HepG2 (cell line): ENCODE results near the gene OR10P1.

Experiments used
- CREB1 ChIP-seq, 2 experiments: fragments of 450-650 bp in 1 of 2; IDR thresholded peaks; 2 replicates each; pipeline ENCODE4 v1.6.1; 2016 to 2017; ENCODE audit warnings: control low read depth in 1 of 2, mild to moderate bottlenecking in 1 of 2, missing compliant biosample characterization in 1 of 2, missing genetic modification characterization in 1 of 2
- KLF13 ChIP-seq: sonication (generic); formaldehyde crosslinking; IDR thresholded peaks from 2 replicates; pipeline ENCODE4 v1.4.0; 2020; ENCODE audit warnings: mild to moderate bottlenecking, missing genetic modification reagents
- KLF16 ChIP-seq, 2 experiments: sonication (generic) in 1 of 2; formaldehyde crosslinking in 1 of 2; IDR thresholded peaks; 2 replicates each; pipeline versions ENCODE4 v1.6.1 to v1.8.0; 2016 to 2023; ENCODE audit warnings: missing genetic modification reagents in 2 of 2, missing compliant biosample characterization in 1 of 2
- NFE2L2 ChIP-seq: fragments of 150-350 bp; IDR thresholded peaks from 2 replicates; pipeline ENCODE4 v1.6.1; 2014; ENCODE audit warnings: low read length
- TBX2 ChIP-seq: sonication (generic); formaldehyde crosslinking; IDR thresholded peaks from 2 replicates; pipeline ENCODE4 v1.5.0; 2020; ENCODE audit warnings: missing genetic modification reagents, mild to moderate bottlenecking, borderline replicate concordance
- TP53 ChIP-seq: sonication (generic); formaldehyde crosslinking; conservative IDR thresholded peaks from 2 replicates; pipeline ENCODE4 v1.4.0; 2020; ENCODE audit warnings: missing genetic modification reagents
- ZNF562 ChIP-seq: sonication (generic); formaldehyde crosslinking; IDR thresholded peaks from 2 replicates; pipeline ENCODE4 v1.8.0; 2022; ENCODE audit warnings: missing genetic modification reagents, borderline replicate concordance
- ZNF792 ChIP-seq: IDR thresholded peaks from 2 replicates; pipeline ENCODE4 v1.6.1; 2016
- TF ChIP-seq, protein P1 (sequence below): sonication (generic); formaldehyde crosslinking; IDR thresholded peaks from 2 replicates; pipeline ENCODE4 v1.4.0; 2020; ENCODE audit warnings: missing genetic modification reagents, borderline replicate concordance
- TF ChIP-seq, protein P2 (sequence below): sonication (generic); IDR thresholded peaks from 2 replicates; pipeline ENCODE4 v1.6.1; 2016; ENCODE audit warnings: low read depth, borderline replicate concordance
- TF ChIP-seq, protein P3 (sequence below): sonication (generic); formaldehyde crosslinking; IDR thresholded peaks from 2 replicates; pipeline ENCODE4 v1.5.0; 2020; ENCODE audit warnings: missing genetic modification reagents
- TF ChIP-seq, protein P4 (sequence below): sonication (generic); formaldehyde crosslinking; IDR thresholded peaks from 2 replicates; pipeline ENCODE4 v1.5.0; 2020; ENCODE audit warnings: mild to moderate bottlenecking, missing genetic modification reagents, moderate library complexity
- TF ChIP-seq, protein P5 (sequence below): sonication (generic); formaldehyde crosslinking; IDR thresholded peaks from 2 replicates; pipeline ENCODE4 v1.4.0; 2020; ENCODE audit warnings: missing genetic modification reagents
- TF ChIP-seq, protein P6 (sequence below): sonication (generic); formaldehyde crosslinking; IDR thresholded peaks from 2 replicates; pipeline ENCODE4 v1.4.0; 2020; ENCODE audit warnings: missing genetic modification reagents, borderline replicate concordance

DNA sequence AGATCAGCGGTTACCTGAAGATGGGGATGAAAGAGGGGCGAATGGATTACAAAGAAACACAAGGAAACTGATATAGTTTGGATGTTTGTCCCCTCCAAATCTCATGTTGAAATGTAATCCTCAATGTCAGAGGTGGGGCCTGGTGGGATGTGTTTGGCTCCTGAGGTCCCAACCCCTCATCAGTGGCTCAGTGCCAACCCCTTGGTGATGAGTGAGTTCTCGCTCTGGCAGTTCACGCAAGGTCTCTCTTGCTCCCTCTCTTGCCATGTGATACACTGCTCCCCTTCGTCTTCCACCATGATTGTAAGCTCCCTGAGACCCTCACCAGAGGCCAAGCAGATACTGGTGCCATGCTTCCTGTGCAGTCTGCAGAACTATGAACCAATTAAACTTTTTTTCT is 43.0 kb downstream of the OR10P1 start:
- TF ChIP-seq, protein P1, sequence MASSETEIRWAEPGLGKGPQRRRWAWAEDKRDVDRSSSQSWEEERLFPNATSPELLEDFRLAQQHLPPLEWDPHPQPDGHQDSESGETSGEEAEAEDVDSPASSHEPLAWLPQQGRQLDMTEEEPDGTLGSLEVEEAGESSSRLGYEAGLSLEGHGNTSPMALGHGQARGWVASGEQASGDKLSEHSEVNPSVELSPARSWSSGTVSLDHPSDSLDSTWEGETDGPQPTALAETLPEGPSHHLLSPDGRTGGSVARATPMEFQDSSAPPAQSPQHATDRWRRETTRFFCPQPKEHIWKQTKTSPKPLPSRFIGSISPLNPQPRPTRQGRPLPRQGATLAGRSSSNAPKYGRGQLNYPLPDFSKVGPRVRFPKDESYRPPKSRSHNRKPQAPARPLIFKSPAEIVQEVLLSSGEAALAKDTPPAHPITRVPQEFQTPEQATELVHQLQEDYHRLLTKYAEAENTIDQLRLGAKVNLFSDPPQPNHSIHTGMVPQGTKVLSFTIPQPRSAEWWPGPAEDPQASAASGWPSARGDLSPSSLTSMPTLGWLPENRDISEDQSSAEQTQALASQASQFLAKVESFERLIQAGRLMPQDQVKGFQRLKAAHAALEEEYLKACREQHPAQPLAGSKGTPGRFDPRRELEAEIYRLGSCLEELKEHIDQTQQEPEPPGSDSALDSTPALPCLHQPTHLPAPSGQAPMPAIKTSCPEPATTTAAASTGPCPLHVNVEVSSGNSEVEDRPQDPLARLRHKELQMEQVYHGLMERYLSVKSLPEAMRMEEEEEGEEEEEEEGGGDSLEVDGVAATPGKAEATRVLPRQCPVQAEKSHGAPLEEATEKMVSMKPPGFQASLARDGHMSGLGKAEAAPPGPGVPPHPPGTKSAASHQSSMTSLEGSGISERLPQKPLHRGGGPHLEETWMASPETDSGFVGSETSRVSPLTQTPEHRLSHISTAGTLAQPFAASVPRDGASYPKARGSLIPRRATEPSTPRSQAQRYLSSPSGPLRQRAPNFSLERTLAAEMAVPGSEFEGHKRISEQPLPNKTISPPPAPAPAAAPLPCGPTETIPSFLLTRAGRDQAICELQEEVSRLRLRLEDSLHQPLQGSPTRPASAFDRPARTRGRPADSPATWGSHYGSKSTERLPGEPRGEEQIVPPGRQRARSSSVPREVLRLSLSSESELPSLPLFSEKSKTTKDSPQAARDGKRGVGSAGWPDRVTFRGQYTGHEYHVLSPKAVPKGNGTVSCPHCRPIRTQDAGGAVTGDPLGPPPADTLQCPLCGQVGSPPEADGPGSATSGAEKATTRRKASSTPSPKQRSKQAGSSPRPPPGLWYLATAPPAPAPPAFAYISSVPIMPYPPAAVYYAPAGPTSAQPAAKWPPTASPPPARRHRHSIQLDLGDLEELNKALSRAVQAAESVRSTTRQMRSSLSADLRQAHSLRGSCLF (CRISPR knock-in tag), result no peak
- no peak for TF ChIP-seq CREB1 (IDR thresholded peaks at IDR 0.05)
- TF ChIP-seq CREB1 (CRISPR knock-in tag; IDR thresholded peaks at IDR 0.05), result no peak
- TF ChIP-seq ZNF792 (CRISPR knock-in tag), result no peak
- TF ChIP-seq, protein P2, sequence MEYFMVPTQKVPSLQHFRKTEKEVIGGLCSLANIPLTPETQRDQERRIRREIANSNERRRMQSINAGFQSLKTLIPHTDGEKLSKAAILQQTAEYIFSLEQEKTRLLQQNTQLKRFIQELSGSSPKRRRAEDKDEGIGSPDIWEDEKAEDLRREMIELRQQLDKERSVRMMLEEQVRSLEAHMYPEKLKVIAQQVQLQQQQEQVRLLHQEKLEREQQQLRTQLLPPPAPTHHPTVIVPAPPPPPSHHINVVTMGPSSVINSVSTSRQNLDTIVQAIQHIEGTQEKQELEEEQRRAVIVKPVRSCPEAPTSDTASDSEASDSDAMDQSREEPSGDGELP, result no peak
- no peak for TF ChIP-seq TP53 (CRISPR knock-in tag)
- no peak for TF ChIP-seq TBX2
- TF ChIP-seq, protein P3, sequence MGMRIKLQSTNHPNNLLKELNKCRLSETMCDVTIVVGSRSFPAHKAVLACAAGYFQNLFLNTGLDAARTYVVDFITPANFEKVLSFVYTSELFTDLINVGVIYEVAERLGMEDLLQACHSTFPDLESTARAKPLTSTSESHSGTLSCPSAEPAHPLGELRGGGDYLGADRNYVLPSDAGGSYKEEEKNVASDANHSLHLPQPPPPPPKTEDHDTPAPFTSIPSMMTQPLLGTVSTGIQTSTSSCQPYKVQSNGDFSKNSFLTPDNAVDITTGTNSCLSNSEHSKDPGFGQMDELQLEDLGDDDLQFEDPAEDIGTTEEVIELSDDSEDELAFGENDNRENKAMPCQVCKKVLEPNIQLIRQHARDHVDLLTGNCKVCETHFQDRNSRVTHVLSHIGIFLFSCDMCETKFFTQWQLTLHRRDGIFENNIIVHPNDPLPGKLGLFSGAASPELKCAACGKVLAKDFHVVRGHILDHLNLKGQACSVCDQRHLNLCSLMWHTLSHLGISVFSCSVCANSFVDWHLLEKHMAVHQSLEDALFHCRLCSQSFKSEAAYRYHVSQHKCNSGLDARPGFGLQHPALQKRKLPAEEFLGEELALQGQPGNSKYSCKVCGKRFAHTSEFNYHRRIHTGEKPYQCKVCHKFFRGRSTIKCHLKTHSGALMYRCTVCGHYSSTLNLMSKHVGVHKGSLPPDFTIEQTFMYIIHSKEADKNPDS (CRISPR knock-in tag), result no peak
- TF ChIP-seq KLF13 (CRISPR knock-in tag), result no peak
- TF ChIP-seq KLF16 (CRISPR knock-in tag; IDR thresholded peaks at IDR 0.05), result no peak
- TF ChIP-seq, protein P4, sequence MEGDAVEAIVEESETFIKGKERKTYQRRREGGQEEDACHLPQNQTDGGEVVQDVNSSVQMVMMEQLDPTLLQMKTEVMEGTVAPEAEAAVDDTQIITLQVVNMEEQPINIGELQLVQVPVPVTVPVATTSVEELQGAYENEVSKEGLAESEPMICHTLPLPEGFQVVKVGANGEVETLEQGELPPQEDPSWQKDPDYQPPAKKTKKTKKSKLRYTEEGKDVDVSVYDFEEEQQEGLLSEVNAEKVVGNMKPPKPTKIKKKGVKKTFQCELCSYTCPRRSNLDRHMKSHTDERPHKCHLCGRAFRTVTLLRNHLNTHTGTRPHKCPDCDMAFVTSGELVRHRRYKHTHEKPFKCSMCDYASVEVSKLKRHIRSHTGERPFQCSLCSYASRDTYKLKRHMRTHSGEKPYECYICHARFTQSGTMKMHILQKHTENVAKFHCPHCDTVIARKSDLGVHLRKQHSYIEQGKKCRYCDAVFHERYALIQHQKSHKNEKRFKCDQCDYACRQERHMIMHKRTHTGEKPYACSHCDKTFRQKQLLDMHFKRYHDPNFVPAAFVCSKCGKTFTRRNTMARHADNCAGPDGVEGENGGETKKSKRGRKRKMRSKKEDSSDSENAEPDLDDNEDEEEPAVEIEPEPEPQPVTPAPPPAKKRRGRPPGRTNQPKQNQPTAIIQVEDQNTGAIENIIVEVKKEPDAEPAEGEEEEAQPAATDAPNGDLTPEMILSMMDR (CRISPR knock-in tag), result no peak
- TF ChIP-seq, protein P5, sequence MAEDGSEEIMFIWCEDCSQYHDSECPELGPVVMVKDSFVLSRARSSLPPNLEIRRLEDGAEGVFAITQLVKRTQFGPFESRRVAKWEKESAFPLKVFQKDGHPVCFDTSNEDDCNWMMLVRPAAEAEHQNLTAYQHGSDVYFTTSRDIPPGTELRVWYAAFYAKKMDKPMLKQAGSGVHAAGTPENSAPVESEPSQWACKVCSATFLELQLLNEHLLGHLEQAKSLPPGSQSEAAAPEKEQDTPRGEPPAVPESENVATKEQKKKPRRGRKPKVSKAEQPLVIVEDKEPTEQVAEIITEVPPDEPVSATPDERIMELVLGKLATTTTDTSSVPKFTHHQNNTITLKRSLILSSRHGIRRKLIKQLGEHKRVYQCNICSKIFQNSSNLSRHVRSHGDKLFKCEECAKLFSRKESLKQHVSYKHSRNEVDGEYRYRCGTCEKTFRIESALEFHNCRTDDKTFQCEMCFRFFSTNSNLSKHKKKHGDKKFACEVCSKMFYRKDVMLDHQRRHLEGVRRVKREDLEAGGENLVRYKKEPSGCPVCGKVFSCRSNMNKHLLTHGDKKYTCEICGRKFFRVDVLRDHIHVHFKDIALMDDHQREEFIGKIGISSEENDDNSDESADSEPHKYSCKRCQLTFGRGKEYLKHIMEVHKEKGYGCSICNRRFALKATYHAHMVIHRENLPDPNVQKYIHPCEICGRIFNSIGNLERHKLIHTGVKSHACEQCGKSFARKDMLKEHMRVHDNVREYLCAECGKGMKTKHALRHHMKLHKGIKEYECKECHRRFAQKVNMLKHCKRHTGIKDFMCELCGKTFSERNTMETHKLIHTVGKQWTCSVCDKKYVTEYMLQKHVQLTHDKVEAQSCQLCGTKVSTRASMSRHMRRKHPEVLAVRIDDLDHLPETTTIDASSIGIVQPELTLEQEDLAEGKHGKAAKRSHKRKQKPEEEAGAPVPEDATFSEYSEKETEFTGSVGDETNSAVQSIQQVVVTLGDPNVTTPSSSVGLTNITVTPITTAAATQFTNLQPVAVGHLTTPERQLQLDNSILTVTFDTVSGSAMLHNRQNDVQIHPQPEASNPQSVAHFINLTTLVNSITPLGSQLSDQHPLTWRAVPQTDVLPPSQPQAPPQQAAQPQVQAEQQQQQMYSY (CRISPR knock-in tag), result no peak
- TF ChIP-seq, protein P6, sequence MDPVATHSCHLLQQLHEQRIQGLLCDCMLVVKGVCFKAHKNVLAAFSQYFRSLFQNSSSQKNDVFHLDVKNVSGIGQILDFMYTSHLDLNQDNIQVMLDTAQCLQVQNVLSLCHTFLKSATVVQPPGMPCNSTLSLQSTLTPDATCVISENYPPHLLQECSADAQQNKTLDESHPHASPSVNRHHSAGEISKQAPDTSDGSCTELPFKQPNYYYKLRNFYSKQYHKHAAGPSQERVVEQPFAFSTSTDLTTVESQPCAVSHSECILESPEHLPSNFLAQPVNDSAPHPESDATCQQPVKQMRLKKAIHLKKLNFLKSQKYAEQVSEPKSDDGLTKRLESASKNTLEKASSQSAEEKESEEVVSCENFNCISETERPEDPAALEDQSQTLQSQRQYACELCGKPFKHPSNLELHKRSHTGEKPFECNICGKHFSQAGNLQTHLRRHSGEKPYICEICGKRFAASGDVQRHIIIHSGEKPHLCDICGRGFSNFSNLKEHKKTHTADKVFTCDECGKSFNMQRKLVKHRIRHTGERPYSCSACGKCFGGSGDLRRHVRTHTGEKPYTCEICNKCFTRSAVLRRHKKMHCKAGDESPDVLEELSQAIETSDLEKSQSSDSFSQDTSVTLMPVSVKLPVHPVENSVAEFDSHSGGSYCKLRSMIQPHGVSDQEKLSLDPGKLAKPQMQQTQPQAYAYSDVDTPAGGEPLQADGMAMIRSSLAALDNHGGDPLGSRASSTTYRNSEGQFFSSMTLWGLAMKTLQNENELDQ, result no peak
- TF ChIP-seq ZNF562 (CRISPR knock-in tag), result no peak
- no peak for TF ChIP-seq NFE2L2
